Liver (tissue), 9 donors: Measurements from ENCODE around the gene FADS1. TPM values are rescaled to one million over a fixed set of nuclear protein-coding genes. Genes with fewer than 3 reads are reported as not detected.

ENCODE experiments used
- DNase-seq: peaks from one replicate; pipeline ENCODE4 v3.0.0-alpha.2; 2017; ENCODE audit warnings: low spot score
- H3K27ac ChIP-seq, 2 donors: one replicate each; pipeline ENCODE4 v1.7.0; 2013; ENCODE audit warnings: inconsistent platforms in 2 of 2, low read length in 2 of 2, control low read depth in 1 of 2, low read depth in 1 of 2, mild to moderate bottlenecking in 1 of 2
- H3K27me3 ChIP-seq, 4 donors: one replicate each; pipeline versions ENCODE4 v1.6.1 to v1.7.0; 2013; ENCODE audit warnings: low read length in 3 of 4, inconsistent platforms in 1 of 4, mild to moderate bottlenecking in 1 of 4, moderate library complexity in 1 of 4; ENCODE audit not compliant: control insufficient read depth in 4 of 4, insufficient read depth in 4 of 4
- H3K36me3 ChIP-seq, 4 donors: one replicate each; pipeline versions ENCODE4 v1.6.1 to v1.7.0; 2013; ENCODE audit warnings: low read length in 3 of 4, mild to moderate bottlenecking in 3 of 4, low read depth in 1 of 4, moderate library complexity in 1 of 4; ENCODE audit not compliant: control insufficient read depth in 4 of 4, insufficient read depth in 3 of 4
- H3K4me1 ChIP-seq, 4 donors: one replicate each; pipeline versions ENCODE4 v1.6.1 to v1.7.0; 2013; ENCODE audit warnings: low read length in 3 of 4, mild to moderate bottlenecking in 3 of 4, moderate library complexity in 1 of 4; ENCODE audit not compliant: control insufficient read depth in 4 of 4, insufficient read depth in 4 of 4
- H3K4me3 ChIP-seq, 3 donors: one replicate each; pipeline versions ENCODE4 v1.6.1 to v1.7.0; 2013; ENCODE audit warnings: low read length in 3 of 3, control low read depth in 1 of 3, low read depth in 1 of 3, mild to moderate bottlenecking in 1 of 3
- H3K9ac ChIP-seq, 2 donors: one replicate each; pipeline ENCODE4 v1.7.0; 2013; ENCODE audit warnings: low read length in 2 of 2, mild to moderate bottlenecking in 2 of 2, moderate library complexity in 2 of 2, control low read depth in 1 of 2, low read depth in 1 of 2
- H3K9me3 ChIP-seq, 4 donors: one replicate each; pipeline versions ENCODE4 v1.6.1 to v1.7.0; 2013; ENCODE audit warnings: low read length in 3 of 4; ENCODE audit not compliant: control insufficient read depth in 4 of 4
- ATF3 ChIP-seq: IDR thresholded peaks from 2 replicates; pipeline ENCODE4 v1.6.1; 2016; ENCODE audit warnings: antibody characterized with exemption
- CTCF ChIP-seq: fragments of 150-350 bp; IDR thresholded peaks from 2 replicates; pipeline ENCODE4 v1.5.1; 2017; ENCODE audit warnings: improper control_type of control experiment, low read depth, low read length; ENCODE audit not compliant: missing input control
- EGR1 ChIP-seq, 2 donors: IDR thresholded peaks; 2 replicates each; pipeline ENCODE4 v1.6.1; 2016 to 2018; ENCODE audit warnings: antibody characterized with exemption in 2 of 2, low read depth in 2 of 2
- FOXA1 ChIP-seq: IDR thresholded peaks from 2 replicates; pipeline ENCODE4 v1.6.1; 2016; ENCODE audit warnings: antibody characterized with exemption
- FOXA2 ChIP-seq: IDR thresholded peaks from 2 replicates; pipeline ENCODE4 v1.6.1; 2016; ENCODE audit warnings: antibody characterized with exemption
- GABPA ChIP-seq, 2 donors: IDR thresholded peaks in 1 of 2; conservative IDR thresholded peaks in 1 of 2; 2 replicates each; pipeline ENCODE4 v1.6.1; 2016; ENCODE audit warnings: antibody characterized with exemption in 2 of 2, mild to moderate bottlenecking in 1 of 2, moderate library complexity in 1 of 2
- HNF4A ChIP-seq, 2 donors: conservative IDR thresholded peaks; 2 replicates each; pipeline ENCODE4 v1.6.1; 2016; ENCODE audit warnings: antibody characterized with exemption in 2 of 2, mild to moderate bottlenecking in 2 of 2
- HNF4G ChIP-seq: IDR thresholded peaks from 2 replicates; pipeline ENCODE4 v1.6.1; 2016; ENCODE audit warnings: antibody characterized with exemption
- JUND ChIP-seq, 2 donors: IDR thresholded peaks; 2 replicates each; pipeline ENCODE4 v1.6.1; 2016; ENCODE audit warnings: antibody characterized with exemption in 2 of 2
- MAX ChIP-seq: IDR thresholded peaks from 2 replicates; pipeline ENCODE4 v1.6.1; 2016; ENCODE audit warnings: antibody characterized with exemption
- NR2F2 ChIP-seq: IDR thresholded peaks from 2 replicates; pipeline ENCODE4 v1.6.1; 2016; ENCODE audit warnings: antibody characterized with exemption
- REST ChIP-seq: IDR thresholded peaks from 2 replicates; pipeline ENCODE4 v1.6.1; 2016; ENCODE audit warnings: antibody characterized with exemption, mild to moderate bottlenecking
- SP1 ChIP-seq: IDR thresholded peaks from 2 replicates; pipeline ENCODE4 v1.6.1; 2018; ENCODE audit warnings: antibody characterized with exemption, mild to moderate bottlenecking
- TAF1 ChIP-seq: conservative IDR thresholded peaks from 2 replicates; pipeline ENCODE4 v1.6.1; 2016; ENCODE audit warnings: antibody characterized with exemption, mild to moderate bottlenecking
- YY1 ChIP-seq: IDR thresholded peaks from 2 replicates; pipeline ENCODE4 v1.6.1; 2016; ENCODE audit warnings: antibody characterized with exemption, mild to moderate bottlenecking
- ZBTB33 ChIP-seq: IDR thresholded peaks from 2 replicates; pipeline ENCODE4 v1.6.1; 2016; ENCODE audit warnings: antibody characterized with exemption
- WGBS: extraction: QIAGEN DNeasy Blood & Tissue Kit; methylation state at CpG from one replicate; pipeline ENCODE4 v1.1.7; 2013; 5-methylcytosine and 5-hydroxymethylcytosine counted together
- polyA plus RNA-seq, 2 donors: library from polyadenylated mRNA; stranded (reverse) in 1 of 2; unstranded in 1 of 2; fragments of 200-250 nt in 1 of 2; fragments of >200 nt in 1 of 2; fragmentation: Nextera tagmentation in 1 of 2; extraction: Ambion mirVana in 1 of 2; gene quantifications; one replicate each; pipeline versions ENCODE4 v1.2.1 to v1.2.3, GENCODE V29; 2013 to 2015
- total RNA-seq, 2 donors: library from RNA; depleted of rRNA; stranded (reverse); fragments of >200 nt; gene quantifications; one replicate each; pipeline ENCODE4 v1.2.3, GENCODE V29; 2014
- donor health status: healthy.
- donor health status: healthy.
- donor health status: healthy.
- donor health status: healthy.
- donor health status: healthy.

Gene FADS1
- total and polyA plus RNA-seq, 4 donors = 16.8 to 137 (median 58.7) TPM

- H3K9ac ChIP-seq = no peak overlapping the region
- 95% methylated on average over 15 of the region's 15 CpGs for WGBS
- TF ChIP-seq CTCF (no peak), SP1 (no peak), ZBTB33 (no peak), YY1 (no peak), EGR1 (IDR thresholded peaks at IDR 0.05; ENCODE audit: low read depth in 2 of 2) (no peak), ATF3 (no peak), HNF4A (conservative IDR thresholded peaks at IDR 0.05) (no peak), MAX (no peak), REST (no peak), HNF4G (no peak), NR2F2 (no peak), FOXA1 (no peak), JUND (IDR thresholded peaks at IDR 0.05) (no peak), TAF1 (no peak), FOXA2 (no peak), GABPA (IDR thresholded peaks at IDR 0.05 in 1 of 2, conservative IDR thresholded peaks at IDR 0.05 in 1 of 2) (no peak)
- no peak overlapping the region for H3K4me3 ChIP-seq
- H3K27ac ChIP-seq = no peak overlapping the region
- H3K4me1 ChIP-seq = peaks cover 0 to 6% (median 5%) of the 10 kb centered on the region in 4 donors
- no peak for DNase-seq
- H3K36me3 ChIP-seq = peaks cover 4 to 16% (median 9%) of the 10 kb centered on the region in 4 donors
- no peaks in the 10 kb centered on the region for H3K9me3 ChIP-seq
- no peaks in the 10 kb centered on the region for H3K27me3 ChIP-seq
Observed at GRCh38 chr11:61837411-61838005, 20.7 kb upstream of the FADS1 start.

GRCh38 chr11:61836193-61836592 lies 19.4 kb upstream of the FADS1 start:
- WGBS = 97% methylated on average over 8 of the region's 8 CpGs
- H3K4me1 ChIP-seq = peaks cover 1 to 18% (median 17%) of the 10 kb centered on the region in 4 donors
- no peaks in the 10 kb centered on the region for H3K27me3 ChIP-seq
- TF ChIP-seq CTCF (no peak), NR2F2 (no peak)
- DNase-seq = no peak
- H3K9me3 ChIP-seq = no peaks in the 10 kb centered on the region
- H3K27ac ChIP-seq = no peak overlapping the region
- H3K4me3 ChIP-seq = no peak overlapping the region
- H3K9ac ChIP-seq = no peak overlapping the region
- H3K36me3 ChIP-seq = peaks cover 2 to 15% (median 7%) of the 10 kb centered on the region in 4 donors
